NCI-H2196 (cell line): Measurements from ENCODE around the gene ULBP2.
"Not testable (repeated sequence)": the region's sequence is repeated elsewhere in the genome, so short reads cannot be mapped to it uniquely, and the experiment has no call there.

Experiments used
- DNase-seq: peaks from one replicate; lab custom pipeline; 2025; ENCODE audit not compliant: unreplicated experiment; lab: John Stamatoyannopoulos, UW

The ULBP2 gene

DNA sequence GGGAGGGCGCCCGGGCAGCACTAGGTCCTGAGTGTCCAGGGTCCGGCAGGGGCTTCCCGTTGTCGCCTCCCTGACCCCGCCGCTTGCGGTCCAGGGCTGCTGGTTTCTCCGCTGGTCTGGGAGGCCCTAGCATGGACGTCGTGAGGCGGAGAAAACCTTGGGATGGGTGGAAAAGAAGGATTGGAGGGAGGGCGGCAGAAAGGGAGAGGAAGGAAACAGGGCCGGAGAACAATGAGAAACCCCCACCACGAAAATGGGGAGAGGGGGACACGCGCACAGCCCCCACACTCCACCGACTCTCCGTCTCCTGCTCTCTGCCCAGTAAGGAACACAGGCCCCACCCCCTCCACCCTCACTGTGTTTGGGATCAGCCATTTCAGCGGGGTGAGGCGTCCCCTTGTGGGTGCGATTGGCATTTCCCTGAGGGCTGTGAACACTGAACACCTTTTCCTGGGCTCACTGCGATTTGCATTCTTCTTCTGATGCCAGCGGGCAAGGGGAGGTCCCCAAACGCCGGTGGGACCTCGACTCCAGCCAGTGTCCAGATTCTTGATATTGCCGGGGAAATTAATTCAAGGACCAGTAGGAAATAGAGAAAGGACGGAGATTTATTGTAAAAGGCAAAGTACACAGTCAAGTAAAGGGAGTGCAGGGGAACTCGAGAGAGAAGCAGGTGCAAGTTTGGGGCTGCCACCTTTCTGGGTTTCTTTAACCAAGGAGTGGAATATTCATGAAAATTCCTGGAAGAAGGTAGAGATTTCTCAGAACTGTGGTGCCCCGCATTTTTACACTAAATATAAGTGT, 15.6 kb upstream of the ULBP2 start:
- peak; percentile 77 for DNase-seq

DNA sequence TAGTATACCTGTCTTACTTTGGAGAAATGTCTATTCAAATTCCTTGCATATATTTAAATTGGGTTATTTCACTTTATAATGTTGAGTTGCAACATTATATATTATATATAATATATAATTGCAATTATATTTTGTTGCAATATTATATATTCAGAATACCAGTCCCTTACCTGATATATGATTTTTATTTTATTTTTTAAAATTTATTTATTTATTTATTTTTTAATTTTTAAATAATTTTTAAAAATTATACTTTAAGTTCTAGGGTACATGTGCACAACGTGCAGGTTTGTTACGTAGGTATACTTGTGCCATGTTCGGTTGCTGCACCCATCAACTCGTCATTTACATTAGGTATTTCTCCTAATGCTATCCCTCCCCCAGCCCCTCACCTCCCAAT, 14.8 kb upstream of the ULBP2 start:
- not testable (repeated sequence) for DNase-seq

DNA sequence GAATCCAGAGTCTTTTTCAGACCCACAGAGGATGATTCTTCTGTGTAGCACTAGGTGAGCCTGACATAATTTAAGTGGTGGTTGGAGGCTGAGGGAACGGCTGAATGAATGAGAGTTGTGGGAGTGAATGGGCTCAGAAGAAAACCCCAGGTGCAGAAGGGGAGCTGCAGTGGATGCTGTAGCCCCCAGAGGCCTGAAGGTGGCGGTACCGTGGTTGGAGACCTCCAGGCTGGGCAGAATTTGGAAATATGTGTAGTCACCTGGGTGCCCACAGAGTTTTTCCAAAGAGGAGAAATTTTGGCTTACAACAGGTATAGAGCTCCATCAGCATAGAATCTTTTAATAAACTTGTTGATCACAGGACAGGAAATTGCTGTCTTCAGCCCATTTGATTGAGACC, 12.4 kb upstream of the ULBP2 start:
- no peak for DNase-seq

DNA sequence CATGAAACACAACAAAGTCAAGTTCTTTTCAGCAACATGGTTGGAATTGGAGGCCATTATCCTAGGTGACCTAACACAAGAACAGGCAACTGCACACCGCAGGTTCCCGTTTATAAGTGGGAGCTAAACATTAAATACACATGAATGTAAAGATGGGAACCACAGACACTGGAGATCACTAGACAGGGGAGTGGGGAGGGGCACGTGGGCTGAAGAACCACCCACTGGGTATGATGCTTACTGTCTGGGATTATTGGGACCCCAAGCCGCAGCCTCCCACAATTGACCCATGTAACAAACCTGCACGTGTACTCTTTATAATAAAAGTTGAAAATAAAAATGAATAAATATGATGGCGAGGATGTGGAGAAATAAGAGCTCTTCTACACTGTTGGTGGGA, 10.3 kb upstream of the ULBP2 start:
- DNase-seq: no peak

DNA sequence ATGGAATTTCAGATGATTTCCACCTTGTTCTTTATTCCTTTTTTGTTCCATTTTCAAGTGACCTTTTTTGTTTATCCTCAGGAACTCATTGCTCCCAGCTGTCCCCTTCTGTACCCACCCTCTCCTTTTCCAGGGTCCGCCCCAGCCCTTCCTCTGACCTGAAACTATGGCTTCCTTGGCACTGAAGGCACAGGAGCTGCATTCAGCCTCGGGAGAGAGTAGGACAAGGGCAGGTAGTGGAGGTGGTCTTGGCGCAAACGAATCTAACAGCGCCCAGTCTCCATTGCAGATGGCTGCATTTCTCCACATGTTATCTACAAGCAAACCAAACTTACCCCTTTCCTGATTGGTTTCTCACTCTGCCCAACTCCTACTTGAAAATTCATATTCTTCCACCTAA, 8.8 kb upstream of the ULBP2 start:
- no peak for DNase-seq

DNA sequence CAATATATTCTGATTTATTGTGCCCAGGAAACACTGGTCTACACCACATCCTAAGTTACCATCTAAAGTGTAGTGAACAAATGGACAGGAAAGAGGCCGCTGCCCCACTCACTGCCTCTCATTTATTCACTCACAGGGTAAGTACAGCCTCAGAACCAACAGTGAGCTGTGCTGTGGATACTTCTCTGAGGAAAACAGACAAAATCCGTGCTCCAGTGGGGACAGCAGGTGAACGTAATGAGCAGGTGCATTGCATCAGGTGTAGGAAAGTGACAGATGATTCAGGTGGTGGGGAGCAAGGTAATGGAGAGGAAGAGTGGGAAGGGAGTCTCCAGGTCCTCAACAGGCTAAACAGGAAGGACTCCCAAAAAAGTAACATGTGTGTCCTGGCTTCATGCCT, 8.4 kb upstream of the ULBP2 start:
- DNase-seq: no peak

DNA sequence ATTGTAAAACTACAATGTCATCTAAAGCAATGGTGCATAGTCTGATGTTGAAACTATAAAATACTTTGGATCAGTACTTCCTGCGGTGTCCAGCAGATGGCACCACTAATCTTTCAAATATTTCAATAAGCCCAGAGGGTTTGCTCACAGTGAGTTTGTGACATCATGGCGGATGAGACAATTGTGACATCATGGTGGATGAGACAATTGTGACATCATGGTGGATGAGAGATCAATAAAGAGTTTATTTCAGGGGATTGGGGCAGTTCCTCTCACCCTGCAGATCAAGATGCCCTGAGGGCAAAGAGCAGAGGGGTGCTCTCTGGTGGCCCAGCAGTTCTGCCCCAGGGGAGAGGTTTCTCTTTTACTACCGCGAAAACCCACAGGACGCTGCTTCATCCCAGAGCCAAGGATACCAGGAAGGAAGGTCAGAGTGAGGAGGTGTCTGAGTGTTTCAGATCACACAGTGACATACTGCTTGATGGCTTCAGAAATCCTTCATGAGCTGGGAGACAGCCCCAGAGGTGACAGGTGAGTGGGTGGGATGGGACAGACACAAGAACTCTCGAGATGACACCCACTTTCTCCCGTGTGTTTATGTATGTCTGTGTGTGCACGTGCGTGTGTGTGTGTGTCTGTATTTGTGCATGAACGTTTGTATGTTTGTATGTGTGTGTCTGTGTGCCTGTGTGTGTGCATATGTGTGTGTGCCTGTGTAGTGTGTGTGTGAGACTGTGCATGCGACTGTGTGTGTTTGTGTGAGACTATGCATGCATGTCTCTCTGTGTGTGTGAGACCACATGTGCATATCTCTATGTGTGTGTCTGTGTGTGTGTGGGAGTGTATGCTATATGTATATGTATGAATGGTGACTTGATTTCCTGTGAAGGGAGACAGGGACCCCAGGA, 7.3 kb upstream of the ULBP2 start:
- DNase-seq: peak; percentile 88

DNA sequence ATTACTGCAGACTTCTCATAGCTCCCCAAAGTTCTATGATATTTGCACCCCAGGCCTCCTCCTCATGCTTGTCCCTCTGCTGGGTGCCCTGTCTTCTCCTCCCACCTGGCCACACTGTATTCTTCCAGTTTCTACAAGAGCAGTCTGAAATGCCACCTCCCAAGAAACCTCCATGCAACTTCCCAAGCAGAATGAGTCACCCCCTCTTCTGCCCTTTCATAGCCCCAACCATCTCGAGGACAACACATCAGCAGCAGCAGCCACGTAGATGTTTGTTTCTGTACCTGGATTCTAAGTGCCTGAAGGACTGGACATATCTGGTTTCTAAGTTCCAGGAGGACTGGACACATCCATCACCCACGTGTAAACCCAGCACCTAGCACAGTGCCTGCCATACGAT, 6.6 kb upstream of the ULBP2 start:
- no peak for DNase-seq

DNA sequence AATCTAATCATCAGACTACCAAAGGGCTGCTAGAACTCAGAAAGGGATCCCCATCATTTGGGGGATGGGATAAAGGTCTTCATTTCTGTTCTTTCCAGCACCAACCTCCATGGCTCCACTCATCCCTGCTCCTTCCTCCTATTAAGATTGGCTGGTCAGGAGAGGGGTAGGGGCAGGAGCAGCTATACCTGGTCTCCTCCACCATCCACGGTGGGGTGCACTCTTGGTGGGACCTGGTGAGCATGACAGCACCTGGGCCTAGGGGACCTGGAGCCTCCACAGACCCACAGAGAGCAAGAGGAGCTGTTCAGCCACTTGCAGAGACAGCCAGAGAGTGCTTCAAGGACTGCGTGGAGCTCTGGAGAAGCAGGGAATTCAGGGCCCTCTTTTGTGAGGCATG, 6.1 kb upstream of the ULBP2 start:
- no peak for DNase-seq

DNA sequence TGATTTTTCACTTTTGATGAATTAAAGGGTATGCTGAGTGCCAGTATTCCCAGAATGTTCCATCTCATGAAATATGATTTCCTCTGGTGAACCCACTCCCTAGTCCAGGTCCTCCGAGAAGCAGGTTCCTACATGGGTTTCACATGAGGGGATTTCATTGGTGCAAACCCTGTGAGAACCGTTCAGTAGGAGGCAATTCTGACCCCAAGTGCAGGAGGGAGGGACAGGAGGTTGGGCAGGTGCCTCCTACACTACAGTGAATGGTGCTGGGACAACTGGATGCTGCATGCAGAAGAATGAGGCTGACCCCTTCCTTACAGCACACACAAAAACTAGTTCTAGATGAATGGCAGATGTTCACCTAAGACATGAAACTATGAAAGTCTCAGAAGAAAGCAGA, 5.1 kb upstream of the ULBP2 start:
- no peak for DNase-seq

DNA sequence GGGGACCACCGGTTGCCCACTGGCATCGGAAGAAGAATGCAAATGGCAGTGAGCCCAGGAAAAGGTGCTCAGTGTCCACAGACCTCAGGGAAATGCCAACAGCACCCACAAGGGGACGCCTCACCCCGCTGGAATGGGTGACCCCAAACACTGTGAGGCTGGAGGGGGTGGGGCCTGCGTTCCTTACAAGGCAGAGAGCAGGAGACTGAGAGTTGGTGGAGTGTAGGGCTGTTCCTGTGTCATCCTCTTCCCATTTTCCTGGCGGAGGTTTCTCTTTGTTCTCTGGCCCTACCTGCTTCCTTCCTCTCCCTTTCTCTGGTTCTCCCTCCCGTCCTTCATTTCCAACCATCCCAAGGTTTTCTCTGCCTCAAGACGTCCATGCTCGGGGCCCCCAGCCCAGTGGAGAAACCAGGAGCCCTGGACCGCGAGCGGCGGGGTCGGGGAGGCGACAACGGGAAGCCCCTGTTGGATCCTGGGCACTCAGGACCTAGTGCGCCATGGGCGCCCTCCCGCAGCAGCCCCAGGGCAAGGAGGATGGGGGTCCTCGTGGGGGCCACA, 3.7 kb upstream of the ULBP2 start:
- DNase-seq: not testable (repeated sequence)

DNA sequence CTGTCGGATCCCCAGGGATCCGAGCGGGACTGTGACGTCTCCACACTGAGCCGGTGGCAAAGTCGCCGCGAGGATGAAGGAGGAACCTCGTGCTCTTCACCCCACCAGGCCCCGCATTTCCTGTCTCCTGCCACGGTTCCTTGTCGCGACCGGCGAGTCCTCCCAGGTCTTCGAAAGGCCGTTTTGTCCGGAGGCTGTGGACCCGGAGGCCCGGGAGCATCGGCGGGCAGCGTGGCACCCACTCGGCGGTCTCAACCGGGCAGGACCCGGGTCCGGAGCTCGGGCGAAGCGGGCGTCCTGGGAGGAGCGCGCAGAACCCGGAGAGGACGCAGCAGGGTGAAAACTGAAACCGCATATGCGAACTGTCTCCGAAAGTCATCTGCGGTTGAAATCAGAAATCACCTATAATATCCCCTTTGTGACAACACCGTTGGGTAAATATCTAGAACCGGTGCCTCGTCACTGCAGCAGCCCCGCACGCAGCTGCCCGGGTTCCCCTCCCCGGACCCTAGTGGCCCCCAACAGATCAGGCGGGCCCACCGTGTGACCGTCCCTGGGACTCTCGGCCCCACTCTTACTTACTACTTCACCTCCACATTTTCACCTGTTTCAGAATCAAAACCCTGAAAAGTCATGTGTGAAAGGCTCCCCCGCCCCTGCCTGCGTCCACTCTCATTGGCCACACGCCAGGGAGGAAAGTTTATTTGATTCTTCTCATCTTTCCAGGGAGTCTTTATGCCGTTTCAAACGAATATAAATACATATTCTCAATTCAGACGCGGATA, 3.1 kb upstream of the ULBP2 start:
- DNase-seq: no peak

DNA sequence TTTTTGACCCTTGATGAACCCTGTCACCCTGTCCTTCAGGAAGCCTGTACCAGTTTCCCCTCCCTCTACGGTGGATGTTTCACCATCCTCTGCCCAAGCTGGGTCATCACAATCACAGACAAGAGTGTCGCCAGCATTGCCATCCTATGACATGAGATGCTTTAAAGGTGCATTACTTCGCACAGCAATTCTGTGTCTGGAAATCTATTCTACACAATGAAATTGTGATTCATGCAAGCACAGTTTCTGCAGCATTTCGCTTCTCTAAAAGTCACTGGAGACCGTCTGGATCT, 2.5 kb upstream of the ULBP2 start:
- no peak for DNase-seq

DNA sequence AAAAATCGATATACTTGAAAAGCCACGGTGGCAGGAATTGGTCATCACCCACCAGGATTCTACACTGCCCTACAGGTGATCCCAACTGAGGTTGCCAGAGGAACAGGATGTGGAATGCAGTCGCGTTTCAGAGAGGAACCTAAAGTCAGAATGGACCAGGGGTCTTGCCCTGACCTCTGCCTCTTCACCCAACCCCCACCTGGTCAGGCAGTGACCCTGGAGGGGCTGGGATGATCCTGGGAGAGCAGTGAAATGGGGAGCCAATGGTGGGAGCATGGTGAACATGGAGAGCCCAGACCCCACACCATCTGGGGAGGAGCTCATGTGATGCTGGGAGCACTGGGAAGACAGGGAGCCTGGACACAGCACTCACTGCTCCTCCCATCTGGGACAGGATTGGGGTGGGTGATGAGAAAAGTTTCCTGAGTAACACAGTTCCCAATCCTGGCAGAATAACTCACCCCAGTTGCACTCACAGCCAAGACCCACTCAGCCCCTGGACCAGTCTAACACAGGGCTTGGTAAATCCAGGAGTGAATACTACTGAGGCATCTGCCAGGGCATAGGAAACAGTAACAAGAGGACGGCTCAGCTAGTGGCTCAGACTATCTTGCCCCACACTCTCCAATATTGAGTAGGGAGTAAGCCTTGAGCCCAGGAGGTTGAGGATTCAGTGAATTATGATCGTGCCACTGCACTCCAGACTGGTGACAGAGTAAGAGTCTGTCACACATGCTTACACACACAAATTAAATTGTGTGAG, 1.7 kb upstream of the ULBP2 start:
- no peak for DNase-seq

DNA sequence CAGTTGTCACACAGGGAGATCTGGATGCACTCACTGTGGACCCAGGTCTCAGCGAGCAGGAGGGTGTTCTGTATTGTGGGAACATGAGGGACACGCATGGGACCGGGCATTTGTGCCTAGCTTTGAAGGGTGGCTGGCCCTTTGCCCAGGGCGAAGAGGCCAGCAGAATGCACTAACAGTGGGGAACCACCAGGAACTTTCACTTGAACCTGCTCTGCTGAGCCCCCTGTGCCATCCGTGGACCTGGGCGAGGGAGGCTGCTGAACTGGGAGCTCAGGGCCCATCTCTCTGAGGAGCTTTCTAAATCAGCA, 1.2 kb upstream of the ULBP2 start:
- DNase-seq: no peak

DNA sequence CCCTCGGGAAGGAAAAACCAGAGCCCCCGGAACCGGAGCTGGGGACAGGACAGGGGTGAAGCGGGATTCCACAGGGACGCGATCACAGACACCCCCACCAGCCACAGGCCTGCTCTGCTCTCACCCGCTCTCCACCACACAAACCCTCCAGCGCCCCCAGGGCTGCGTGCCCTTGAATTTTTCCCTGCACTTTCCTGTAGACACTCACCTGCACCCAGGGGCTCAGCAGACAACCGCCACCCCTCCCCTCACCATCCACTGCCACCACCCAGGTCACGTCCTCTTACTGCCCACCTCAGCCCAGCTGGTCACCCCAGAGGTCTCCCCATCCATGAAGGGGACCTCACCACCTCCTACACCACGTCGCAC, 631 bp downstream of the ULBP2 start:
- DNase-seq: no peak

DNA sequence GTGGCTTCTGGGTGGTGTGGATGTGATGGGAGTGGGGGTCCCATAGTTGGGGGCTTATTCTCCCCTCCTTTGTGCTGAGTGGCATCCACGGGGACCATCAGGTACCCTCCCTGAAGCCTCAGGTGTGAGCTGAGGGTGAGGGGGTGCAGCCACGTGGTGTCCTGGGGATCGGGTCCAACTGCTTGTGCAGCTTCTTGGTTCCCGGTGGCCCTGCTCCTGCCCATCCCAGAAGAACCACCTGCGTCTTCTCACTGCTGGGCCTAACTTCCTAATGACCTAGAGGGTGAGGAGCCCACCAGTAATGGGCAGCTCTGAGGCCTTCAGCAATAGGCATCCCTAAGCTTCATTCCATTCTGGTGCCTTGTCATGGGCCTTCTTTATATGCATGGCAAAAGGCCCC, 1.5 kb downstream of the ULBP2 start:
- DNase-seq: not testable (repeated sequence)

DNA sequence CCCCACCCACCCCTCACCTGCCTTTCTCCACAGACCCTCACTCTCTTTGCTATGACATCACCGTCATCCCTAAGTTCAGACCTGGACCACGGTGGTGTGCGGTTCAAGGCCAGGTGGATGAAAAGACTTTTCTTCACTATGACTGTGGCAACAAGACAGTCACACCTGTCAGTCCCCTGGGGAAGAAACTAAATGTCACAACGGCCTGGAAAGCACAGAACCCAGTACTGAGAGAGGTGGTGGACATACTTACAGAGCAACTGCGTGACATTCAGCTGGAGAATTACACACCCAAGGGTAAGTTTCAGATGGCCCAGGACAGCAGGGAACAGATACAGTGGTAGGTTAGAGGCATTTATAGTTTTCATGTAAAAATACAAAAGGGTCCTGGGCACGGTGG, 3.5 kb downstream of the ULBP2 start:
- DNase-seq: not testable (repeated sequence)

DNA sequence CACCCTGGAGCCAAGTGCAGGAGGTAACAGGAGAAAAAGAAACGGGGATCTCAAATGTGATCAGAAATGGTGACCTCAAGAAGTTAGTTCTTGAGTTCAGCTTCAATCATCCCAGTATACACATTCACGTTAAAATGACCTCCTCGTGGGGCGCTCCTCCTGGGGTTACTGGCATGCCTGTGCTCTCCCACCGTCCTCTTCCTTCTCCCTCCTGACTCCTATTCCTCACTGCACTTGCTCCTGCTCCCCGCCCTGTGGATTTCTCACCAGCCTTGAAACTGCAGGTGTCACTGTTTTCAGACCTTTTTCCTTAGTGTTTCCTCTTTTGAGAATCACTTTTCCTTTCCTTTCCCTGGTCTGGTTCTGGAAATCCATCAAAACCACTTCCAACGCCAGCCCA, 4.8 kb downstream of the ULBP2 start:
- DNase-seq: not testable (repeated sequence)

DNA sequence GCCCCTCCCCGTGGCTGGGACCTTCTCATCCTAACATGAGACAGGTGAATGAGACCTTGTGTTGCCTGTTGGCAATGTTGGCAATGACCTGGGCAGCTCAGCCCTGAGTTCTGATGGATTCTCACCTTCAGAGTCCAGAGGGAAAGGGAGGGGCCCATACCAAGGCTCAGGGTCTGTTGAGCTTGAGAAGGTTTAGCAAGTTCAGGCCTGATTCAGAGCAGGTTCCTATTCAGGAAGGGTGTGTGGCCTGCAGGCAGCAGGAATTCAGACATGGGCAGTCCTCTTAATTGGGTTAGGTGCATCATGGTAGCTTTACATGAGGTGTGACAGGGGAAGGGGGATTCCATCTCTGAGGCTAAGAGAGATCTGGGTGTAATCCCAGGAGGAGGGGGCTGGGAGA, 5.7 kb downstream of the ULBP2 start:
- DNase-seq: not testable (repeated sequence)

DNA sequence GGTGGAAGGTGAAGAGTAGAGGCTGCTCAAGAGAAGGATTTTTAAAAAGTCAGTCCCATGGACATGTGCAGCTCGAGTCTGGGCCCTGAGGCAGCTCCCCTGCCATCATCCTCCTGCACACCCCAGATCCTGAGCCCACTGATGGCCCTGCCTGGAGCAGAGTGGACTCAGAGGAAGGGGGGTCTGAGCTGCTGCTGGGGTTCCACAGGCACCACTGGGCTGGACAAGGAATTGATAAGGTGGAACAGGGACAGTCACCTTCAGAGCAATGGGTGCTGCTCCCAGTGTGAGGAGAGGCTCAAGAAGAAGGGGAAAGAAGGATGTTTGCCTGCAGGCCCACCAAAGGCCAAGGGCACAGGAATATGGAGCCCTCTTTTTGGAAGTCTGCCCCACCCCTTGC, 6.2 kb downstream of the ULBP2 start:
- no peak for DNase-seq
